ENCODE data around the gene COX18.

COX18 gene, protein sequence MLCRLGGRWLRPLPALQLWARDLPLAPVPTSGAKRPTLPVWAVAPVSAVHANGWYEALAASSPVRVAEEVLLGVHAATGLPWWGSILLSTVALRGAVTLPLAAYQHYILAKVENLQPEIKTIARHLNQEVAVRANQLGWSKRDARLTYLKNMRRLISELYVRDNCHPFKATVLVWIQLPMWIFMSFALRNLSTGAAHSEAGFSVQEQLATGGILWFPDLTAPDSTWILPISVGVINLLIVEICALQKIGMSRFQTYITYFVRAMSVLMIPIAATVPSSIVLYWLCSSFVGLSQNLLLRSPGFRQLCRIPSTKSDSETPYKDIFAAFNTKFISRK

GRCh38 chr4:73069338-73070073, at the start of gene COX18:
COX18 (minus strand) TSS chr4:73069716; CDS start chr4:73069649, 67 bp downstream.
- in situ Hi-C loops (cut with MboI; ENCODE audit: low pct_unique_long_range_greater_than_20kb, low sequenced_read_pairs), result no loop called here

GRCh38 chr4:73109493-73109892, 40.0 kb upstream of the COX18 start:
- in situ Hi-C loops (cut with MboI; ENCODE audit: low pct_unique_long_range_greater_than_20kb, low sequenced_read_pairs), result no loop called here
- no peak for DNase-seq

More at GRCh38 chr4:73069338-73070073, at the start of gene COX18:
- DNase-seq, result peak; percentile 97

GRCh38 chr4:73104695-73105094, 35.2 kb upstream of the COX18 start:
- in situ Hi-C loops (cut with MboI; ENCODE audit: low pct_unique_long_range_greater_than_20kb, low sequenced_read_pairs), result no loop called here
- no peak for DNase-seq

DNA sequence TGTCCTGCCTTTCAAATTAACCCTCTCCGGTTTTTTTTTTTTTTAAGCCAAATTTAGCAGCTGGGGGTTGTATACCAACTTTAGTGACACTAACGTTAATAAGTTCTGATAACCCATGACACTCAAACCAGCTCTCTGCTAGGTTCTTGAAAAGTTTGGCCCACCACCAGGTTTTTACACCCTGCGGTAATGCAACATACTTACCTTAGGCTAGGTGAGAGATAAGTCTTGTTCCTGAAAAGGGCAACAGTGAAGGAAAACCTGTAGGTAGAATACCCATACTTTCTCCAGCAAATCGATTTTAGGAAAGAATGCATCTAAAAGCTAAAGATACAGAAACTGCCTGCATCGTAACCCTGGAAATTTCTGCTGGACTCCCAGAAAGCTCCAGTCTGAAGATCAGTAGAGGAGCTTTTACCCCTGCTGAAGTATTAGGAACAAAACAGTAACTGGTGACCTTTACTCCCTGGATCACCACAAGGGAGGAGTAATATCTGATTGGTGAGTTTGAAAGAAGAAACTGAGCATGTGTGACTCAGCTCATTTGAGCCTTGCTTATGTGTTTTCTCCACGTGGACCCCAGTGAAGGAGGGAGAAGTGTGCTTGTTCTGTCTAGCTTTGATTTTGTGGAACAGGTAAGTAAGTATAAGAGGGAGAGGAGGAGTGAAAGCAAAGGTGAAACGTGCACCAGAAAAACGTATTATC, 34.4 kb upstream of the COX18 start:
- in situ Hi-C loops (cut with MboI; ENCODE audit: low pct_unique_long_range_greater_than_20kb, low sequenced_read_pairs), result no loop called here
- peak; percentile 8 for DNase-seq

- DNase-seq, result no peak
- in situ Hi-C loops (cut with MboI; ENCODE audit: low pct_unique_long_range_greater_than_20kb, low sequenced_read_pairs), result no loop called here
These were observed 29.6 kb upstream of the COX18 start for GRCh38 chr4:73099143-73099542.

DNA sequence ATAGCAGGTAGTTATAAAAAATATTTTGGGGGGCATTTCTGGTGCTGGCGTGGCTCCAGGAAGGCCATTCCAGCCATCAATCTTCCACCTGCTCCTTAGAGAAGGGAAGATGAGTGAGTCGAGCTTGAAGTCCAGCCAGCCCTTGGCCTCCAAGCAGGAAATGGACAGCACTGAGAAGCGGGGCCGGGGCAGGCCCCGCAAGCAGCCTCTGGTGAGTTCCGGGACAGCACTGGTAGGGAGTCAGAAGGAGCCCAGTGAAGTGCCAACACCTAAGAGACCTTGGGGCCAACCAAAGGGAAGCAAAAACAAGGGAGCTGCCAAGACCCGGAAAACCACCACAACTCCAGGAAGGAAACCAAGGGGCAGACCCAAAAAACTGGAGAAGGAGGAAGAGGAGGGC, 29.2 kb upstream of the COX18 start:
- in situ Hi-C loops (cut with MboI; ENCODE audit: low pct_unique_long_range_greater_than_20kb, low sequenced_read_pairs), result no loop called here
- DNase-seq, result no peak

DNA sequence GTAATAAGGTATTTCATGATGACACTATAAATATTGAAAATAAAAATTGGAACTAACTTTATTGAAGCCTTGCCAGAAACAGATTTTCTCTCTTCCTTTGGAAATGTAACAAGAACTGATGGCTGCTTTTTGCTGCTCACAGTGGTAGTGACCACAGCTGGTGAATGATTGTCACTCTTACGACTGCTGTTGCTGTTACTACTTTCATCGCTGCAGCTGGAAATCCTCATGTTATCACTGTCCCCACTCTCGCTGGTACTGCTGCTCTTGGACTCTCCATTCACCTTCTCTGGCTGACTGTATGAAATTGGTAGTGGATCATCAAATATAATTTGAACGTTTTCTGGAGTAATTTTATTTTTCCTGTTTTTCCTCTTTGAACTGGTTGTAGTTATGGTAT, 28.5 kb upstream of the COX18 start:
- in situ Hi-C loops (cut with MboI; ENCODE audit: low pct_unique_long_range_greater_than_20kb, low sequenced_read_pairs), result no loop called here
- DNase-seq, result no peak

DNA sequence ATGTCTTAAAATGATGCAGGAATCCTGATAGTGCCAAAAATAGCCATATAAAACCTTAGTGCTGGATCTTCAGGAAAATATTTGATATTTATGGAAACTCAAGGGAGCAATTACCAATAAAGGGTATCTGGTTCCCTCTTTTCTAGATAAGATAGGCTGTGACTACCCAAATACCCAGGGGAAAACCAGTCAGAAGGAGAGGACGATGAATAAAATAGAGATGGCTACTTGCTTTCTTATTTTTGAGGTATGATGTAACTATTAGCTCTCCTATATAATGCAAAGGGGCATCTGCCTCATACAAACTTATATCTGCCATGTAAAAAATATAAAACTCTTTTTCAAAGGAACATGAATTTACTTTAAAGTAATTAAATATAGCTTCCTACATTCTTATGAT, 23.4 kb upstream of the COX18 start:
- in situ Hi-C loops (cut with MboI; ENCODE audit: low pct_unique_long_range_greater_than_20kb, low sequenced_read_pairs), result no loop called here
- no peak for DNase-seq

DNA sequence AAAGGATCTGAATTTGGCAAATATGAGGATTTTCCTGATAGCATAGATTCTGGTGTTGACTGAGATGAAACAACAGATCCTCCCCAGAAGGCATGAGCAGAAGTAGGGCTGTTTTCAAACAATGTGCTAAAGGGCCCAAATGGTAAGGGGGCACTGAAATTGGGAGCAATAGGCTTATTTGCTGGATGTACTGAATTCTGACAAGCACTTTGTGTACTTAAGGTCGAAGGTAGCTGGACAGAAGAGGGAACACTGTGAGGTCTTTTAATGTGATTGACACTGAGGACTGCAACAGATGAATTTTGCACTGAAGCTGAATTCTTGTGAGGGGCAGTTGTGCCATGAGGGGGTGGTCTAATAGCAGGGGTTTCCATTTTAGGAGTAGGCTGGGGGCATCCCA, 21.2 kb upstream of the COX18 start:
- in situ Hi-C loops (cut with MboI; ENCODE audit: low pct_unique_long_range_greater_than_20kb, low sequenced_read_pairs), result no loop called here
- no peak for DNase-seq

DNA sequence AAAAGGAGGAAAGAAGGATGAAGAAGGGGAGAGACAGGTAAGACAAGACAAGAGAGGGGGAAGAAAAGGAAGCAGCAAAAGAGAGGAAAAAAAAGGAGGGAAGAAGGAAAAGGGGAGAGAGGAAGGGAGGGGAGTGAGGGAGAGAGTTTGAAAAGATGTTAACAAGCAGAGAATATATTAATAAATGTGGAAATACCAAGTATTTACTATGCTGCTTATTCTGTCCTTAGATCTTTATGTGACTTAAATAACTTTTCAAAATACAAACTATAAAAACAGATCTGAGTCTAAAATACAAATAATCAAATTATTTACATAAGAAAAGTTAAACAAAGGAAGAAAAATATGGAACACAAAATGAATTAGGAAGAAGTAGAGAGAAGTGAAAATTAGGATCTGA, 18.4 kb upstream of the COX18 start:
- DNase-seq, result no peak
- in situ Hi-C loops (cut with MboI; ENCODE audit: low pct_unique_long_range_greater_than_20kb, low sequenced_read_pairs), result no loop called here

DNA sequence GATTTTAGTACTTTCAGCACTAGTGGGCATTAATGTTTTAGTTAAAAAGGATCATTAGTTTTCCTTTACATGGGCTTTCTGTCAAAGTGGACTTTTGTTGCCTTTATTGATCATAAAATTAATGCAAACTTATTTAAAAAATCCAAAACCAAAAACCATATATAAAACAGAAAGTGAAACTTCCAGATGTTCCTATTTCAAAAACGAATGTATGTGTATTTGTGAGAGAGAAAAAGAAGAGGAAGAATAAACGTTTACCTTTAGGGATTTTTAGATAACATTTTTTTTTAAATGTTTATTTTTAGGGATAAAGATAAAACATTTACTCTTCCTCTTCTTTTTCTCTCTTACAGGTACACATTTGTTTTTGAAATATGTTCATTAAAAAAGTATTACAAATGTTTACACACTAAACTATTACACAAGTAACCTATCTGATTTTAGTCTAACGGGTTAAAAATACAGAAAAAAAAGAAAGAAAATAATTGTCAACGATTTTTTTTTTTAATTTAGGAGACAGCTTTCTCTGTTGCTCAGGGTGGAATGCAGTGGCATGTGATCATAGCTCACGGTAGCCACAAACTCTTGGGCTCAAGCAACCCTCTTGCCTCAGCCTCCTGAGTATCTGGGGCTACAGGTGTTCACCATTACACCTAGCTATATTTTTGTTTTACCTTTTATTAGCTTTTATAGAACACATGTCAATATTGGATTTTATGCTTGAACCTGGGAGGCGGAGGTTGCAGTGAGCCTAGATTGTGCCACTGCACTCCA, 16.8 kb upstream of the COX18 start:
- in situ Hi-C loops (cut with MboI; ENCODE audit: low pct_unique_long_range_greater_than_20kb, low sequenced_read_pairs), result no loop called here
- DNase-seq, result no peak

DNA sequence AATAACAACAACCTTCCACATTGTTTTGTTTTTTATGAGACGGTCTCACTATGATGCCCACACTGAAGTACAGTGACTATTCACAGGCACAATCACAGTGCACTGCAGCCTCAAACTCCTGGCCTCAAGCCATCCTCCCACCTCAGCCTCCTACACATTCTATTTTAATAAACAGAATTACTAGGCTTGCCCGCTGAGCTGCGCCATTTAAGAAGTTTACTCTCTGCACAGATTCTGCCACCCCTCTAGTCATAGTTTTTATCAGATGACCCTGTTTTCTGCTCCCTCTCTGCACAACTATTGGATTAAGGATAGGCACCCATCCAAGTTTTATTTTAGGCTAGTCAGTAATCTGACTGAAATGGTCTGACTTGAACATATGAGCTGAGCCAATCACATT, 11.3 kb upstream of the COX18 start:
- DNase-seq, result no peak
- in situ Hi-C loops (cut with MboI; ENCODE audit: low pct_unique_long_range_greater_than_20kb, low sequenced_read_pairs), result no loop called here

GRCh38 chr4:73075832-73076231, 6.3 kb upstream of the COX18 start:
- DNase-seq, result no peak
- in situ Hi-C loops (cut with MboI; ENCODE audit: low pct_unique_long_range_greater_than_20kb, low sequenced_read_pairs), result no loop called here

DNA sequence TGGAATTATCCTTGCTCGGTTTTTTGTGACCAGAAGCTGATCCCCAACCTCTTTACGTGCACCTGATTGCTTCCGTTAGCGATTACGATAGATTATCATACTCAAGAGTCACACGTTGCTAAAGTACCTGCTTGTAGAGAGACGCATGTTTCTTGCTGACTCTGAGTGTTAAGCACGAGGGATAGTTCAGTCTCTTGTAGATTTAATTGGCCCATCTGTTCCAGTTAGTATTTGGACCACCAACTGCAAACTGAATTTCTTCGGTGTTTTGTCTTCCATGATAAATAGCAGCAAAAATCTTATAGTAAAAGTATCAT, 516 bp upstream of the COX18 start:
- in situ Hi-C loops (cut with MboI; ENCODE audit: low pct_unique_long_range_greater_than_20kb, low sequenced_read_pairs), result no loop called here
- DNase-seq, result no peak

DNA sequence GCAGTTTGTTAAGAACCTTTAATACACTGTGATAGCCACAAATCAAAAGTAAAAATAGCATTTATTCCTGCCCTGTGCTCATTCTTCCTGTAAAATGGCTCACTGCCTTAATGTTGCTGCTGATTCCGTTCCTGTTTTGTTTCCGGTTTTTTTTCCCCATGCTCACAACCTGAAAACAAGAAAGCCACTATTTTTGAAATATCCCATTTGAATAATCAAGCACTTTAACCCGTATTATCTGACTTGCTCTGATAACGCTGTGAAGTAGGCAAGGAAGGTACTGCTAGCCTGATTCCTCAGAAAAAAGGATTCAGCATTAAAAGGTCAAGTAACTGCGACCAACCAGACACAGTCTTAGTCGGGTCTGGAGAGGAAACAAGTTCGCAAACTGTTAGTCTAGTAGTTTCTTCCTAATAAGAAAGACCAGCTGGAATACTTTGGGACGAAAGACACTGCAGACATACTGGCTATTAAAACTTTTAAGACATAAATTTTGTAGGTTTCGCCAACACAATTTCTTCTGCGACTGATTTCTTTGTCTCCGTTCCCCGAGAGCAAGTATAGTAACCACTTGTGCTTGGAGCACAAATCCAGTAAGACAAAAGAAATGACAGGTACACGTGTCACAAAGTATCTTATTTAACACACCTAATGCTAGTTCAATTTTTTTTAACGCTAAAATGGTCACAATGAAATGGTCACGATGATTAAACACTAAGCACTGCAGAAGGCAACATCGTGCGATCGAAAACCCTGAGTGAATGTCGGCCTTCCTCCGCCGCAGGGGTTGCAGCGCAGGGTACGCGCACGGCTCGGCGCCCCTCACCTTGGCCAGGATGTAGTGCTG, 802 bp downstream of the COX18 start:
- peak; percentile 76 for DNase-seq

GRCh38 chr4:73067971-73068394, 1.5 kb downstream of the COX18 start:
- DNase-seq, result no peak
- in situ Hi-C loops (cut with MboI; ENCODE audit: low pct_unique_long_range_greater_than_20kb, low sequenced_read_pairs), result no loop called here

More for the DNA sequence above, 802 bp downstream of the COX18 start:
- in situ Hi-C loops (cut with MboI; ENCODE audit: low pct_unique_long_range_greater_than_20kb, low sequenced_read_pairs), result no loop called here

GRCh38 chr4:73066928-73067327, 2.6 kb downstream of the COX18 start:
- no peak for DNase-seq
- in situ Hi-C loops (cut with MboI; ENCODE audit: low pct_unique_long_range_greater_than_20kb, low sequenced_read_pairs), result no loop called here

GRCh38 chr4:73066445-73066844, 3.1 kb downstream of the COX18 start:
- in situ Hi-C loops (cut with MboI; ENCODE audit: low pct_unique_long_range_greater_than_20kb, low sequenced_read_pairs), result no loop called here

GRCh38 chr4:73064536-73064935, 5.0 kb downstream of the COX18 start:
- no peak for DNase-seq
- in situ Hi-C loops (cut with MboI; ENCODE audit: low pct_unique_long_range_greater_than_20kb, low sequenced_read_pairs), result no loop called here

More at GRCh38 chr4:73066445-73066844, 3.1 kb downstream of the COX18 start:
- DNase-seq, result no peak
